Measurements from ENCODE around the gene HES4. TPM values are rescaled to one million over a fixed set of nuclear protein-coding genes. Genes with fewer than 3 reads are reported as not detected.

Gene HES4
- total RNA-seq, 1 donor from 2014 or later = 75.0 TPM

DNA sequence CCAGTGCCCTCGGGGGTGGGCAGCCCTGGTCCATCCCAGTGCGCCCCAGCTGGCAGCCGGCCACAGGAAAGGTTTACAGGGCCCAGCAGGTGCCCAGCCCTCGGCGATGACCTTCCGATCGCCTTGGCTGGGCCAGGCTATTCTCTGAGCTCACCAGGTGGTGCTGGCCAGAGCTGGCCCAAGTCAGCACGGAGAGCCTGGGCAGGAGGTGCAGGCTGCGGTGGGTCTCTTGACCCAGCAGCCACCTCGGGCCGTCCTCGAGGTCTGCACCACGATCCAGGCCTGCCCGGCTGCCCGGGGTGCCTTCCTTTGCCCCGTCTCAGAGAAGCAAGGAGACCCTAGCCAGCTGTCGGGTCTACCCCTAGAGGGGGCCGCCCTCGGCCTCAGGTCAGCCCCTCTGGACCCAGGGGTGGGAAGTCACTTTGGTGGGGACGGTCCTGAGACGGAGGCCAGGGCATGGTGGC is 18.4 kb downstream of the HES4 start:
- H3K9me3 Mint-ChIP-seq (ENCODE audit: unreplicated experiment) = no peaks in the 10 kb centered on the region
- no peak overlapping the region for H3K4me3 Mint-ChIP-seq (ENCODE audit: unreplicated experiment)
- no peaks in the 10 kb centered on the region for H3K36me3 Mint-ChIP-seq (ENCODE audit: unreplicated experiment)
- no peak overlapping the region for H3K27ac Mint-ChIP-seq (ENCODE audit: unreplicated experiment)
- H3K27me3 Mint-ChIP-seq (ENCODE audit: unreplicated experiment) = no peaks in the 10 kb centered on the region
- peaks cover 5% of the 10 kb centered on the region for H3K4me1 Mint-ChIP-seq (ENCODE audit: unreplicated experiment)
- TF ChIP-seq, protein P1, sequence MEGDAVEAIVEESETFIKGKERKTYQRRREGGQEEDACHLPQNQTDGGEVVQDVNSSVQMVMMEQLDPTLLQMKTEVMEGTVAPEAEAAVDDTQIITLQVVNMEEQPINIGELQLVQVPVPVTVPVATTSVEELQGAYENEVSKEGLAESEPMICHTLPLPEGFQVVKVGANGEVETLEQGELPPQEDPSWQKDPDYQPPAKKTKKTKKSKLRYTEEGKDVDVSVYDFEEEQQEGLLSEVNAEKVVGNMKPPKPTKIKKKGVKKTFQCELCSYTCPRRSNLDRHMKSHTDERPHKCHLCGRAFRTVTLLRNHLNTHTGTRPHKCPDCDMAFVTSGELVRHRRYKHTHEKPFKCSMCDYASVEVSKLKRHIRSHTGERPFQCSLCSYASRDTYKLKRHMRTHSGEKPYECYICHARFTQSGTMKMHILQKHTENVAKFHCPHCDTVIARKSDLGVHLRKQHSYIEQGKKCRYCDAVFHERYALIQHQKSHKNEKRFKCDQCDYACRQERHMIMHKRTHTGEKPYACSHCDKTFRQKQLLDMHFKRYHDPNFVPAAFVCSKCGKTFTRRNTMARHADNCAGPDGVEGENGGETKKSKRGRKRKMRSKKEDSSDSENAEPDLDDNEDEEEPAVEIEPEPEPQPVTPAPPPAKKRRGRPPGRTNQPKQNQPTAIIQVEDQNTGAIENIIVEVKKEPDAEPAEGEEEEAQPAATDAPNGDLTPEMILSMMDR (IDR thresholded peaks at IDR 0.05) = no peak
- DNase-seq (ENCODE audit: extremely low spot score, unreplicated experiment) = no peak

DNA sequence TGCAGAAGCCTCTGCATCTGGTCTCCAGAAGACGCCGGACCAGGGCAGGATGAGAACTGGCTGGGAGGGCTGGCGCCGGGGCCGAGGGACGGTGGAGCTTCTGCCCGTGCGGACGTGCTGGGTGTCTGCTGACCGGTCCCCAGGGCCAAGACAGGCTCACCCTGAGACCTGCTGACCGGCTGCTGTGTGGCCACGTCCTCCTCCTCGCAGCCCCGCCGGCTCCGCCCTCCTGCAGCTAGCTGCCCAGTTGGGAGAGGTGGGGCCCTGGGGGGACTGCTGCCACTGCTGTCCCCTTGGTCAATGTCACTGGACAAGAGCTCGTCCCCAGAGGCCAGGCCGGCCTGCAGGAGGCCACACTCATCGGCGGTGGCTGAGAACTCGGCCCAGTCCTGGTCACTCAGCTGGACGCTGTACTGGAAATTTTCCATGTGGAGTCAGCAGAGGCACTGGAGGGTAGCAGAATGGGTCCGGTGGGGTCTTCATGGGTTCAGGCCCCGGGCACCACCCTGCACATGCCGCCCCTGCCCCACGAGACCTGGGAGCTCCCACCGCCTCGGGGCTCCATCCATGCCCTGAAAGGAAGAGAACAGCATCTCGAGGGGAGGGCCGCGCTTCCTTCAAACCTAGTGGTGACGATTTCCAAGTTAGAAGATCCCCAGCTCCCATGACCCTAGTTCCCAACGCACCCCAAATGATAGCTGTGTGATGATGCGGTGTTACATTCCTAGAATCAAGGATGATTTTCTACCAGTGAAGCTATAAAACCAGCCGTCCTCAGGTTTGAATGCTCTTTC is 19.1 kb downstream of the HES4 start:
- Mint-ChIP-seq H3K36me3 (ENCODE audit: unreplicated experiment) (no peaks in the 10 kb centered on the region), H3K9me3 (ENCODE audit: unreplicated experiment) (no peaks in the 10 kb centered on the region), H3K4me3 (ENCODE audit: unreplicated experiment) (no peak overlapping the region), H3K4me1 (ENCODE audit: unreplicated experiment) (peaks cover 5% of the 10 kb centered on the region), H3K27me3 (ENCODE audit: unreplicated experiment) (no peaks in the 10 kb centered on the region), H3K27ac (ENCODE audit: unreplicated experiment) (no peak overlapping the region)
- no peak for DNase-seq (ENCODE audit: extremely low spot score, unreplicated experiment)
- TF ChIP-seq, protein P1 (IDR thresholded peaks at IDR 0.05) = no peak

DNA sequence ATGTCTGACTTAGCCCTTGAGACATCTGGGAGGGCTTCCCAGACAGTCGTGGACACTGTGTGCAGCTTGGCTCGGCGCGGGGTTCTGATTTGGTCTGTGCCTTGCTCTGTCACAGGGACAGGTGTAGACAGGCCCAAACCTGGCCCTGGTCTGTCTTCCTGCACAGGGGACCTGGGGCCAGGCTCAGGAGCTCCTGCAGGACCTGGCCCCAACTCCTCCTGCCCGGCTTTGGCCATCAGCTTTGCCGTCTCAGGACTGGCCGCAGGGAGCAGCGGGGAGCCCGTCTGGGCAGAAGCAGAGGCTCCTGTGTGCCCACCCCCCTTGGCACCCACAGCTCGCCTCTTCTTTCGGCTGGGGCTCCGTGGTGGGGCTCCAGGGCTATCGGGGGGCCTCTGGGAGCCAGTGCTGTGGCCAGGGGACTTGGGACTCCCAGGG is 19.7 kb downstream of the HES4 start:
- no peaks in the 10 kb centered on the region for H3K27me3 Mint-ChIP-seq (ENCODE audit: unreplicated experiment)
- TF ChIP-seq, protein P1 (IDR thresholded peaks at IDR 0.05) = no peak
- no peak overlapping the region for H3K27ac Mint-ChIP-seq (ENCODE audit: unreplicated experiment)
- H3K4me3 Mint-ChIP-seq (ENCODE audit: unreplicated experiment) = no peak overlapping the region
- peaks cover 5% of the 10 kb centered on the region for H3K4me1 Mint-ChIP-seq (ENCODE audit: unreplicated experiment)
- no peaks in the 10 kb centered on the region for H3K9me3 Mint-ChIP-seq (ENCODE audit: unreplicated experiment)
- DNase-seq (ENCODE audit: extremely low spot score, unreplicated experiment) = no peak
- no peaks in the 10 kb centered on the region for H3K36me3 Mint-ChIP-seq (ENCODE audit: unreplicated experiment)

DNA sequence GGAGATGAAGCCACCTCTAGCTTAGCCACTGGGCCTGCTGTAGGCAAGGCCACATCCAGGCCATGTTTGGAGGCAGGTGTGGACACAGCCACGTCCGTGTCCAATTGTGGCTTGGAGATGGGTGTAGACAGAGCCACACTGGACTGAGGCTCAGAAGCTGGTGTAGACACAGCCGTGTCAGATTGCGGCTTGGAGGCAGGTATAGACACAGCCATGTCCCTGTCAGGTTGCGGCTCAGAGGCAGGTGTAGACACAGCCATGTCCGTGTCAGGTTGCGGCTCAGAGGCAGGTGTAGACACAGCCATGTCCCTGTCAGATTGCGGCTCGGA is 20.2 kb downstream of the HES4 start:
- TF ChIP-seq, protein P1 (IDR thresholded peaks at IDR 0.05) = no peak
- Mint-ChIP-seq H3K27me3 (ENCODE audit: unreplicated experiment) (no peaks in the 10 kb centered on the region), H3K27ac (ENCODE audit: unreplicated experiment) (no peak overlapping the region), H3K4me1 (ENCODE audit: unreplicated experiment) (peaks cover 5% of the 10 kb centered on the region), H3K9me3 (ENCODE audit: unreplicated experiment) (no peaks in the 10 kb centered on the region), H3K4me3 (ENCODE audit: unreplicated experiment) (no peak overlapping the region), H3K36me3 (ENCODE audit: unreplicated experiment) (no peaks in the 10 kb centered on the region)
- no peak for DNase-seq (ENCODE audit: extremely low spot score, unreplicated experiment)

DNA sequence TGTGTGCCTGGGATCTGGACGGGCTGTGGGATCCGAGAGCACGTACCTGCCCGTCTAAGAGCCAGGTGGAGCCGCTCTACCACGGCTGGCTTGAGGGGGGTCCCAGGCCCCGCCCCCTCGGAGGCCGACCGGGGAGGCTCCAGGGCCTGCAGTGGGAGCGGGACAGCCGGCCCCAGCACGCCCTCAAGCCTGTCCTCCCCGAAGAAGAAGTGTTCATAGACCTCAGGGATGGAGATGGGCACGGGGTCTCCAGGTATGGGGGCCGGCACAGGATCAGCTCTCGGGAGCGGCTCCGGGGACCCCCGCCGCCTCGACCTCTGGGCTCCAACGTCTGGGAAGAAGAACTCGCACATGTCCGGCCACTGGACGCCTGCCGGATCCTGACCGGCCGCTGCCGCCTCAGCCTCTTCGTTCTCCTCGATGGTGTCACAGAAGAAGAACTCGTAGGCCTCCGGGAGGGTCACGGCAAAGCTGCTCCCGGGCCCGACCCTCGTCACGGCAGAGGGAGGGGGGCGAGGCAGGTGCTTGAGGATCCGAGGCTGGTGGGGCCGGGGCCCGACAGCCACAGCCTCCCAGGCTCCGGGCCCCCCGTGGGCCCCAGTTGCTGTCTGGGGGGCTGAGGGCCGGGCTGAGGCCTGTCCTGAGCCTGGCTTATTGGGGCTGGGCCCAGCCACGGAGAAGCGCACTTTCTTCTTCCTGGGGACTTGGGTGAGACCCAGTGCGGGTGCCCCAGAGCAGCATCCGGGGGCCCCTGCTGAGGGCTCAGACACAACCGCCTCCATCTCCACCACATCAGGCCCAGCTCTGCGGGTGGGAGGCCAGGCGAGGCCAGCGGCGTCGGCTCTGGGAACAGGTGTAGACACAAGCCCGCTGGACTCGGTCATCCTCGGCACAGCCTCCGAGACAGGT is 20.8 kb downstream of the HES4 start:
- DNase-seq (ENCODE audit: extremely low spot score, unreplicated experiment) = no peak
- no peaks in the 10 kb centered on the region for H3K9me3 Mint-ChIP-seq (ENCODE audit: unreplicated experiment)
- no peak overlapping the region for H3K4me3 Mint-ChIP-seq (ENCODE audit: unreplicated experiment)
- TF ChIP-seq, protein P1 (IDR thresholded peaks at IDR 0.05) = no peak
- H3K27ac Mint-ChIP-seq (ENCODE audit: unreplicated experiment) = no peak overlapping the region
- H3K4me1 Mint-ChIP-seq (ENCODE audit: unreplicated experiment) = peaks cover 5% of the 10 kb centered on the region
- no peaks in the 10 kb centered on the region for H3K36me3 Mint-ChIP-seq (ENCODE audit: unreplicated experiment)
- no peaks in the 10 kb centered on the region for H3K27me3 Mint-ChIP-seq (ENCODE audit: unreplicated experiment)
